ENCODE results near the gene TNRC6C.

TNRC6C gene

GRCh38 chr17:78082988-78083387, 124.5 kb downstream of the TNRC6C start:
- no peak for DNase-seq (ENCODE audit: low spot score)

- DNase-seq (ENCODE audit: low spot score), result no peak
Observed at GRCh38 chr17:78086740-78087139, 128.2 kb downstream of the TNRC6C start.

- DNase-seq (ENCODE audit: low spot score), result no peak
Observed at GRCh38 chr17:78088529-78088928, 130.0 kb downstream of the TNRC6C start.

GRCh38 chr17:78089576-78090281, 131.2 kb downstream of the TNRC6C start:
- DNase-seq (ENCODE audit: low spot score), result no peak

- no peak for DNase-seq (ENCODE audit: low spot score)
Observed at GRCh38 chr17:78092794-78093324, 134.4 kb downstream of the TNRC6C start.

- DNase-seq (ENCODE audit: low spot score), result no peak
Observed at GRCh38 chr17:78095035-78095434, 136.5 kb downstream of the TNRC6C start.

- no peak for DNase-seq (ENCODE audit: low spot score)
Observed at GRCh38 chr17:78096093-78096492, 137.6 kb downstream of the TNRC6C start.

GRCh38 chr17:78101112-78101511, 142.6 kb downstream of the TNRC6C start:
- no peak for DNase-seq (ENCODE audit: low spot score)

- DNase-seq (ENCODE audit: low spot score), result no peak
Observed at GRCh38 chr17:78101542-78101941, 143.0 kb downstream of the TNRC6C start.

GRCh38 chr17:78103311-78103710, 144.8 kb downstream of the TNRC6C start:
- DNase-seq (ENCODE audit: low spot score), result no peak

- no peak for DNase-seq (ENCODE audit: low spot score)
Observed at GRCh38 chr17:78104540-78104941, 146.0 kb downstream of the TNRC6C start.

GRCh38 chr17:78105101-78105500, 146.6 kb downstream of the TNRC6C start:
- no peak for DNase-seq (ENCODE audit: low spot score)

- no peak for DNase-seq (ENCODE audit: low spot score)
Observed at GRCh38 chr17:78105551-78105950, 147.0 kb downstream of the TNRC6C start.

- no peak for DNase-seq (ENCODE audit: low spot score)
Observed at GRCh38 chr17:78106211-78106610, 147.7 kb downstream of the TNRC6C start.

- DNase-seq (ENCODE audit: low spot score), result no peak
Observed at GRCh38 chr17:78107457-78107856, 149.0 kb downstream of the TNRC6C start.

GRCh38 chr17:78107976-78108725, 149.6 kb downstream of the TNRC6C start:
- no peak for DNase-seq (ENCODE audit: low spot score)

GRCh38 chr17:78108726-78109488, 150.4 kb downstream of the TNRC6C start:
- no peak for DNase-seq (ENCODE audit: low spot score)

- DNase-seq (ENCODE audit: low spot score), result no peak
Observed at GRCh38 chr17:78109489-78109761, 150.9 kb downstream of the TNRC6C start.

GRCh38 chr17:78110363-78111015, 152.0 kb downstream of the TNRC6C start:
- no peak for DNase-seq (ENCODE audit: low spot score)

- DNase-seq (ENCODE audit: low spot score), result no peak
Observed at GRCh38 chr17:78111016-78111726, 152.7 kb downstream of the TNRC6C start.

- no peak for DNase-seq (ENCODE audit: low spot score)
Observed at GRCh38 chr17:78111727-78112517, 153.4 kb downstream of the TNRC6C start.
